ENCODE data around the gene TMEM151A. TPM values are rescaled to one million over a fixed set of nuclear protein-coding genes. Genes with fewer than 3 reads are reported as not detected.

TMEM151A gene
- total RNA-seq, 1 donor from 2014 or later: not detected

DNA sequence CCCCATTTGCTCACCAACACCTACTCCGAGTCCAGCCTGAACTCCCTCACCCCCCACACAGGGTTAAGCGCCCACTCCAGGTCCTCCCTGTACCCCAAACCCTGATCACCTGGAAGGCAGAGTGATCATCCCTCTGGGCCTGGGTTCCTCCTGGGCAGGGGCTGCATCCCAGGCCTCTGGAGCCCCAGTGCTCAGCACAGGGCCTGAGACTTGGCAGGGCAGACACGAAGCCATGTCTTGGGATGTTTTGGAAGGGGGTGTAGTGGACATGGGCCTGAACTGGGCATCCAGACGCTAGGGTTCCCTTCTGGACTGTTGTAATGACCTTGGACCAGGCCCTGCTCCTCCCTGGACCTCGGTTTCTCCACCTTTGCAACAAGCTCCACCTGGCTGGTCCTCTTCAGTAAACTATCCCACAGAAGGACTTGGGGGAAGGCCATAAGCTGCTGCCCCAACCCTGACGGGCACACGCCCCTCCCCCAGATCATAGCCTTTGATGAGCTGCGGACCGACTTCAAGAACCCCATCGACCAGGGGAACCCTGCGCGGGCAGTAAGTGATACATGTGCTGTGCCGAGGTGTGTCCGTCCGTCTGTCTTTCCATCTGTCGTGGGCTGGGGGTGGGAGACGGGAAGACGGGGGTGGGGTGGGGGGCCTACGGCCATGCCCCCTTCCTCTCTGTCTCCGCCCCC lies 9.8 kb upstream of the TMEM151A start:
- Histone ChIP-seq H3K27ac (ENCODE audit: low read depth, low read length) (no peak overlapping the region), H3K4me1 (ENCODE audit: control insufficient read depth in 3 of 3, insufficient read depth in 3 of 3, low read length in 3 of 3) (peaks cover 9 to 29% (median 24%) of the 10 kb centered on the region in 3 donors), H3K9ac (ENCODE audit: low read depth in 1 of 3, low read length in 3 of 3) (no peak overlapping the region), H3K4me3 (ENCODE audit: low read length in 3 of 3) (no peak overlapping the region), H3K36me3 (ENCODE audit: control insufficient read depth in 3 of 3, insufficient read depth in 3 of 3, low read length in 3 of 3) (peaks cover 17 to 20% (median 18%) of the 10 kb centered on the region in 3 donors), H3K9me3 (ENCODE audit: control insufficient read depth in 3 of 3, low read length in 3 of 3) (no peaks in the 10 kb centered on the region), H3K27me3 (ENCODE audit: control insufficient read depth in 3 of 3, insufficient read depth in 3 of 3, low read length in 3 of 3) (peaks cover 3 to 27% (median 8%) of the 10 kb centered on the region in 3 donors)

DNA sequence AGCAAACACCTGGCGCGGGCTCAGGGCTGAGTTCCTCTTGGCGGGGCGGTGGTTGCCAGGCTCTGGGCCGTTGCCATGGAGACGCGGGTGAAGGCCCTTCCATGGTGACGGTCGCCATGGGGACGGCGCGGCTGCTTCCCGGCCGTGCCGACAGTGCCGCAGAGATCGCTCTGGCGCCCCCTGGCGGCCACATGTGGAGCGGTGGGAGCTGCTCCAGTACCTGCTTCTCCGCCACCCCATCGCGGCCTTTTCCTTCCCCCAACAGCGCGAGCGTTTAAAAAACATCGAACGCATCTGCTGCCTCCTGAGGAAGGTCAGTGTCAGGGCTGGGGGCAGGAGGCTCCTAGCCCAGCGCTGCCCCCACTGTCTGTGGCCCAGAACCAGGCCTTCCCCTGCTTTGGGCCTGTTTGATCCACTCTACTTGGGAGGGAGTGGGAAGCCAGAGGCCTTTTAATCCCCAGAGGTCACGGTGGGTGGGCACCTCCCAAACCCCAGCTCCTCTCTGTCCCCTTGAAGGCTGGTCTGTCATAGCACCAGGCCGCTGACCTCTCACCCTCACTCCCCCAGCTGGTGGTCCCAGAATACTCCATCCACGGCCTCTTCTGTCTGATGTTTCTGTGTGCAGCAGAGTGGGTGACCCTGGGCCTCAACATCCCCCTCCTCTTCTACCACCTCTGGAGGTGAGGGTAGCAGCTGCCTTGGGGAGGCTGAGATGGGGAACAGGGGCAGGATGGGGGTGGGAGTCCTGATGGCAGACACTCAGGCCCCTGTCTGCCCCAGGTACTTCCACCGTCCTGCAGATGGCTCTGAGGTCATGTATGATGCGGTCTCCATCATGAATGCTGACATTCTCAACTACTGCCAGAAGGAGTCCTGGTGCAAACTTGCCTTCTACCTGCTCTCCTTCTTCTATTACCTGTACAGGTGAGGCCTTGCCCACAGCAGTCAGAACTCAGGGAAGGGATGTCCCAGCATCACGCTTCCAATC lies 8.9 kb upstream of the TMEM151A start:
- H3K27ac ChIP-seq (ENCODE audit: low read depth, low read length): no peak overlapping the region
- H3K9ac ChIP-seq (ENCODE audit: low read depth in 1 of 3, low read length in 3 of 3): peak overlapping the region; percentile 14 to 33 (median 20)
- H3K36me3 ChIP-seq (ENCODE audit: control insufficient read depth in 3 of 3, insufficient read depth in 3 of 3, low read length in 3 of 3): peaks cover 17 to 21% (median 20%) of the 10 kb centered on the region in 3 donors
- H3K9me3 ChIP-seq (ENCODE audit: control insufficient read depth in 3 of 3, low read length in 3 of 3): no peaks in the 10 kb centered on the region
- H3K4me1 ChIP-seq (ENCODE audit: control insufficient read depth in 3 of 3, insufficient read depth in 3 of 3, low read length in 3 of 3): peaks cover 8 to 32% (median 28%) of the 10 kb centered on the region in 3 donors
- H3K4me3 ChIP-seq (ENCODE audit: low read length in 3 of 3): peak overlapping the region in 1 of 3 donors; percentile 49
- H3K27me3 ChIP-seq (ENCODE audit: control insufficient read depth in 3 of 3, insufficient read depth in 3 of 3, low read length in 3 of 3): peaks cover 3 to 27% (median 8%) of the 10 kb centered on the region in 3 donors

DNA sequence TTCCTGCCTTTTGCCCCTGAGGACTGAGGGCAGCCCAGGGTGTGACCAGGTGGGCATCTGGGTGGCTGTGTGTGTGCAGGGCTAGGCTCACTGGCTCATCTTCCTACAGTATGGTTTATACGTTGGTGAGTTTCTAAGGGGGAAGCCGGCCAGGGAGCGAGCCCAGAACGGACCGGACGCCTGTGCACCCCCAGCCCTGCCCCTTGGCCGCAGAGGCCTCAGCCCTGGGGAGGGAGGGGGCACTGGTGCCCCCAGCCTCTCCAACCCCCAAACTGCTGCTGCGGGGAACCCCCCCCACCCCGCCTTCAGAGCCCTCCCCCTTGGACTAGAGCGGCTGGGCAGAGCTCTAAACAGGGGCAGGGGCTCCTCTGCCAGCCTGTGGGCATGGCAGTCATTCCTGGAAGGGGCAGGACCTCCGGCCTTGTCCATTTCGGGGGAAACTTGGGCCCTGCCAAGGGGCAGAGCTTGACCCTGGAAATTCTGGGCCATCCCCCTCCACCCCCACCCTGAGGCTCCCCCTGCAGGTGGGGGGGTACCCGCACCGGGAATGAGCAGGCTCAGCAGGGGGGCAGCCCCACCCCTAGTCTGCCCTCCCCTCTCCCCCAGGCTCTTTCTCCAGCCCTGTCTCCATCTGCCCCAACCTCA lies 8.1 kb upstream of the TMEM151A start:
- H3K4me1 ChIP-seq (ENCODE audit: control insufficient read depth in 3 of 3, insufficient read depth in 3 of 3, low read length in 3 of 3): peaks cover 15 to 40% (median 35%) of the 10 kb centered on the region in 3 donors
- no peak overlapping the region for H3K4me3 ChIP-seq (ENCODE audit: low read length in 3 of 3)
- no peaks in the 10 kb centered on the region for H3K9me3 ChIP-seq (ENCODE audit: control insufficient read depth in 3 of 3, low read length in 3 of 3)
- no peak overlapping the region for H3K27ac ChIP-seq (ENCODE audit: low read depth, low read length)
- no peak overlapping the region for H3K9ac ChIP-seq (ENCODE audit: low read depth in 1 of 3, low read length in 3 of 3)
- H3K27me3 ChIP-seq (ENCODE audit: control insufficient read depth in 3 of 3, insufficient read depth in 3 of 3, low read length in 3 of 3): peaks cover 3 to 27% (median 8%) of the 10 kb centered on the region in 3 donors
- peaks cover 17 to 21% (median 20%) of the 10 kb centered on the region in 3 donors for H3K36me3 ChIP-seq (ENCODE audit: control insufficient read depth in 3 of 3, insufficient read depth in 3 of 3, low read length in 3 of 3)

DNA sequence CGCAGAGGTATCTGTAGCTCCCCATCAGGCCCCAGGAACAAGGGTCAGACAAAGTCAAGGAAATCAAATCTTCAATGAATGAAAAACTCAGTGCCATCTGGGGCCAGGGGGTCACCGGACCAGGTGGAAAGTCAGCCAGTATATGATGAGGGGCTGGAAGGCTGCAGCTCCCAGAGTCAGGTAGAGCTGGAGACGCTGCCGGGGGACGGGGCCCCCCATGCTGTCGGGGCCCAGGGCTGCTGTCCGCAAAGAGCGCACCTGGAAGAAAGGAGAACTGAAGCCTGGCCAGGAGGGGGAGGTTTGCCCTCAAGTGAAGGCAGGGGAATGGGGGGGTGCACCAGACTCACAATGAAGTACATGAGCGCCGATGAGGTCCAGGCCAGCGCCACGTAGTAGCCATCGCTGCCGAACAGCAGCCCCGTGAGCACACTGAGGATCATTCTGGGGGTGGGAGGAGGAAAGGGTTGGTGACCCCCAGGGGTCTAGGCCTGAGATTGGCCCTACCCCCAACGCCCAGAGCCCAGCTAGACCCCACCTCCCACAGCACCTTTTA lies 7.1 kb upstream of the TMEM151A start:
- Histone ChIP-seq H3K27ac (ENCODE audit: low read depth, low read length) (no peak overlapping the region), H3K4me1 (ENCODE audit: control insufficient read depth in 3 of 3, insufficient read depth in 3 of 3, low read length in 3 of 3) (peaks cover 17 to 44% (median 38%) of the 10 kb centered on the region in 3 donors), H3K27me3 (ENCODE audit: control insufficient read depth in 3 of 3, insufficient read depth in 3 of 3, low read length in 3 of 3) (peaks cover 3 to 22% (median 5%) of the 10 kb centered on the region in 3 donors), H3K4me3 (ENCODE audit: low read length in 3 of 3) (no peak overlapping the region), H3K9ac (ENCODE audit: low read depth in 1 of 3, low read length in 3 of 3) (no peak overlapping the region), H3K9me3 (ENCODE audit: control insufficient read depth in 3 of 3, low read length in 3 of 3) (no peaks in the 10 kb centered on the region), H3K36me3 (ENCODE audit: control insufficient read depth in 3 of 3, insufficient read depth in 3 of 3, low read length in 3 of 3) (peaks cover 17 to 21% (median 20%) of the 10 kb centered on the region in 3 donors)

- H3K9ac ChIP-seq (ENCODE audit: low read depth in 1 of 3, low read length in 3 of 3): peak overlapping the region in 1 of 3 donors; percentile 40
- H3K4me3 ChIP-seq (ENCODE audit: low read length in 3 of 3): no peak overlapping the region
- peaks cover 20 to 51% (median 45%) of the 10 kb centered on the region in 3 donors for H3K4me1 ChIP-seq (ENCODE audit: control insufficient read depth in 3 of 3, insufficient read depth in 3 of 3, low read length in 3 of 3)
- no peak overlapping the region for H3K27ac ChIP-seq (ENCODE audit: low read depth, low read length)
- peaks cover 0 to 14% (median 0%) of the 10 kb centered on the region in 3 donors for H3K27me3 ChIP-seq (ENCODE audit: control insufficient read depth in 3 of 3, insufficient read depth in 3 of 3, low read length in 3 of 3)
- H3K36me3 ChIP-seq (ENCODE audit: control insufficient read depth in 3 of 3, insufficient read depth in 3 of 3, low read length in 3 of 3): peaks cover 17 to 21% (median 20%) of the 10 kb centered on the region in 3 donors
- no peaks in the 10 kb centered on the region for H3K9me3 ChIP-seq (ENCODE audit: control insufficient read depth in 3 of 3, low read length in 3 of 3)
Measured at GRCh38 chr11:66285250-66285947, 6.3 kb upstream of the TMEM151A start.

DNA sequence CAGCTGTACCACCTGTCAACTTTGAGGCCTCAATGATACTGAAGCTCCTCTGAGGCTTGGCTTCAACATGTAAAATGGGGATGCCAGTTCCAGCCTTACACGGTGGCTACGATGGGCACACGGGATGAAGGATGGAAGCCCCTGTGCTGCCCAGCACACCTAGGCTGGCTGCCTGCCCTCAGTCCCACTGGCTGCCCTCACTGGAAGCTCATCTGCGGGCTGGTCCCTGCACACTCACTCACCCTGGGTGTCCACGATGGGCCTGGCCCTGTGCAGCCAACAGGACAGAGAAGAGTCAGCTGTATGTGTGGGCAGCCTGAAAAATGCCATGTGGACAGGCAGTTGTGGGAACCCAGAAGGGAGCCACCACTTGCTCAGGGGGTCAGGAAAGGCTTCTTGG lies 5.0 kb upstream of the TMEM151A start:
- Histone ChIP-seq H3K4me1 (ENCODE audit: control insufficient read depth in 3 of 3, insufficient read depth in 3 of 3, low read length in 3 of 3) (peaks cover 20 to 51% (median 45%) of the 10 kb centered on the region in 3 donors), H3K27me3 (ENCODE audit: control insufficient read depth in 3 of 3, insufficient read depth in 3 of 3, low read length in 3 of 3) (peaks cover 0 to 11% (median 6%) of the 10 kb centered on the region in 3 donors), H3K4me3 (ENCODE audit: low read length in 3 of 3) (no peak overlapping the region), H3K9ac (ENCODE audit: low read depth in 1 of 3, low read length in 3 of 3) (peak overlapping the region in 1 of 3 donors; percentile 45), H3K9me3 (ENCODE audit: control insufficient read depth in 3 of 3, low read length in 3 of 3) (no peaks in the 10 kb centered on the region), H3K36me3 (ENCODE audit: control insufficient read depth in 3 of 3, insufficient read depth in 3 of 3, low read length in 3 of 3) (peaks cover 17 to 21% (median 20%) of the 10 kb centered on the region in 3 donors), H3K27ac (ENCODE audit: low read depth, low read length) (no peak overlapping the region)

DNA sequence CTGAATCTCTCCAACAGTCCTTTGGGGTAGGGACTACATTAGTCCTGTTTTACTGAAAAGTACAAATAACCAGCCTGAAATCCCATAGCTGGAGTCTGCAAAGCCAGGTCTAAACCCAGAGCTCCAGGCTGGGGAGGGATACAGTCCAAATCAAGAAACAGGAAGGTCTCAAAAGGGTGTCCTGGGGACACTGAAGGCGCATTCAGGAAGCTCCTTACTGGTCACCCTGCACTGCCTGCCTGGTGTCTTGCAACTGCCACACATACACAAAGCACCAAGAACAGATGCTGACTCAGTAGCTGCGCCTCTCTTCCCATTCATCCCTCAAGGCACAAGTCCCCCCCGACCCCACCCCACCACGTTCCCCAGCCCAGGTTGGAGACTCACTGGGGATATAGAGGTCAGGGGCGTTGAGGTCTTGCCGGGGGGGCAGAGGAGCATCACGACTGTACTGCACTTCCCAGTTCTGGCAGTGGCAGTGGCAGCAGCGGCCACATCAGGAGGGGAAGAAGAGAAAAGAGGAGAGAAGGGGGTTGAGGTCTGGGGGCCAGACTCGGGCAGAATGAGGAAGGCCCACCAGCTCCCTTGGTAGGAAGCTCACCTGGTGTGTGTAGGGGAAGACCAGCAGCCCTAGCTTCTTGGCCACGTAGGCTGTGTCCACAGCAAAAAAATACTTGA lies 4.3 kb upstream of the TMEM151A start:
- Histone ChIP-seq H3K9me3 (ENCODE audit: control insufficient read depth in 3 of 3, low read length in 3 of 3) (no peaks in the 10 kb centered on the region), H3K4me3 (ENCODE audit: low read length in 3 of 3) (peak overlapping the region; percentile 84 to 91 (median 91)), H3K27me3 (ENCODE audit: control insufficient read depth in 3 of 3, insufficient read depth in 3 of 3, low read length in 3 of 3) (peaks cover 5 to 13% (median 9%) of the 10 kb centered on the region in 3 donors), H3K9ac (ENCODE audit: low read depth in 1 of 3, low read length in 3 of 3) (peak overlapping the region in 1 of 3 donors; percentile 92), H3K36me3 (ENCODE audit: control insufficient read depth in 3 of 3, insufficient read depth in 3 of 3, low read length in 3 of 3) (peaks cover 17 to 21% (median 20%) of the 10 kb centered on the region in 3 donors), H3K27ac (ENCODE audit: low read depth, low read length) (no peak overlapping the region), H3K4me1 (ENCODE audit: control insufficient read depth in 3 of 3, insufficient read depth in 3 of 3, low read length in 3 of 3) (peaks cover 20 to 56% (median 45%) of the 10 kb centered on the region in 3 donors)

GRCh38 chr11:66287889-66288670 lies 3.6 kb upstream of the TMEM151A start:
- Histone ChIP-seq H3K27ac (ENCODE audit: low read depth, low read length) (peak overlapping the region; percentile 96), H3K4me3 (ENCODE audit: low read length in 3 of 3) (peak overlapping the region; percentile 84 to 91 (median 91)), H3K4me1 (ENCODE audit: control insufficient read depth in 3 of 3, insufficient read depth in 3 of 3, low read length in 3 of 3) (peaks cover 16 to 50% (median 40%) of the 10 kb centered on the region in 3 donors), H3K9ac (ENCODE audit: low read depth in 1 of 3, low read length in 3 of 3) (peak overlapping the region; percentile 86 to 93 (median 92)), H3K27me3 (ENCODE audit: control insufficient read depth in 3 of 3, insufficient read depth in 3 of 3, low read length in 3 of 3) (peaks cover 13 to 16% (median 16%) of the 10 kb centered on the region in 3 donors), H3K36me3 (ENCODE audit: control insufficient read depth in 3 of 3, insufficient read depth in 3 of 3, low read length in 3 of 3) (peaks cover 17 to 21% (median 20%) of the 10 kb centered on the region in 3 donors), H3K9me3 (ENCODE audit: control insufficient read depth in 3 of 3, low read length in 3 of 3) (no peaks in the 10 kb centered on the region)

All from skeletal muscle tissue (tissue), 4 donors.